Tibial nerve (tissue), 4 donors: ENCODE measurements around the gene FARP1.

ENCODE experiments used
- EP300 ChIP-seq, 2 donors: sonication (generic); formaldehyde crosslinking; IDR thresholded peaks; one replicate each; pipeline ENCODE4 v1.6.1; 2017; ENCODE audit warnings: antibody characterized with exemption in 2 of 2, mild to moderate bottlenecking in 1 of 2
- POLR2A ChIP-seq, 2 donors: fragments of 450-650 bp; IDR thresholded peaks; one replicate each; pipeline ENCODE4 v1.6.1; 2017; ENCODE audit warnings: antibody characterized with exemption in 2 of 2, mild to moderate bottlenecking in 2 of 2, moderate library complexity in 2 of 2
- TF ChIP-seq, protein P1 (sequence below), 5 experiments: fragments of 200-600 bp in 3 of 5; fragments of 450-650 bp in 2 of 5; sonication (generic) in 3 of 5; IDR thresholded peaks; one replicate each; pipeline ENCODE4 v1.5.1; 2016 to 2019; ENCODE audit warnings: antibody characterized with exemption in 5 of 5, mild to moderate bottlenecking in 3 of 5, moderate library complexity in 2 of 5

- TF ChIP-seq EP300 (IDR thresholded peaks at IDR 0.05), result no peak
- TF ChIP-seq, protein P1, sequence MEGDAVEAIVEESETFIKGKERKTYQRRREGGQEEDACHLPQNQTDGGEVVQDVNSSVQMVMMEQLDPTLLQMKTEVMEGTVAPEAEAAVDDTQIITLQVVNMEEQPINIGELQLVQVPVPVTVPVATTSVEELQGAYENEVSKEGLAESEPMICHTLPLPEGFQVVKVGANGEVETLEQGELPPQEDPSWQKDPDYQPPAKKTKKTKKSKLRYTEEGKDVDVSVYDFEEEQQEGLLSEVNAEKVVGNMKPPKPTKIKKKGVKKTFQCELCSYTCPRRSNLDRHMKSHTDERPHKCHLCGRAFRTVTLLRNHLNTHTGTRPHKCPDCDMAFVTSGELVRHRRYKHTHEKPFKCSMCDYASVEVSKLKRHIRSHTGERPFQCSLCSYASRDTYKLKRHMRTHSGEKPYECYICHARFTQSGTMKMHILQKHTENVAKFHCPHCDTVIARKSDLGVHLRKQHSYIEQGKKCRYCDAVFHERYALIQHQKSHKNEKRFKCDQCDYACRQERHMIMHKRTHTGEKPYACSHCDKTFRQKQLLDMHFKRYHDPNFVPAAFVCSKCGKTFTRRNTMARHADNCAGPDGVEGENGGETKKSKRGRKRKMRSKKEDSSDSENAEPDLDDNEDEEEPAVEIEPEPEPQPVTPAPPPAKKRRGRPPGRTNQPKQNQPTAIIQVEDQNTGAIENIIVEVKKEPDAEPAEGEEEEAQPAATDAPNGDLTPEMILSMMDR (IDR thresholded peaks at IDR 0.05), result no peak
- TF ChIP-seq POLR2A (IDR thresholded peaks at IDR 0.05), result no peak
These were observed 123.0 kb downstream of the FARP1 start for GRCh38 chr13:98265692-98266551.
